NT2/D1 (cell line): Measurements from ENCODE around the gene LPA.
"Not testable (repeated sequence)": the region's sequence is repeated elsewhere in the genome, so short reads cannot be mapped to it uniquely, and the experiment has no call there.

ENCODE experiments used
- SUZ12 ChIP-seq: IDR thresholded peaks from 2 replicates; pipeline ENCODE4 v1.6.1; 2011; ENCODE audit not compliant: insufficient read length, insufficient read depth; ENCODE audit errors: extremely low read depth
- YY1 ChIP-seq: IDR thresholded peaks from 2 replicates; pipeline ENCODE4 v1.6.1; 2011; ENCODE audit not compliant: insufficient read length, insufficient read depth
- ZNF274 ChIP-seq: IDR thresholded peaks from 2 replicates; pipeline ENCODE4 v1.6.1; 2011; ENCODE audit warnings: mild to moderate bottlenecking, low read depth, low read length

GRCh38 chr6:160701918-160702680, 38.0 kb upstream of the LPA start, which contains the start of gene PLG:
- not testable (repeated sequence) for TF ChIP-seq YY1, ZNF274, SUZ12
